ENCODE data around the gene ARFGAP1. TPM values are rescaled to one million over a fixed set of nuclear protein-coding genes. Genes with fewer than 3 reads are reported as not detected.

Gene ARFGAP1
- polyA plus RNA-seq, 2 of the 4 experiments (the other 2 are of a cell fraction) = 41.0 to 106 TPM

- TF ChIP-seq E2F6 (IDR thresholded peaks at IDR 0.05; ENCODE audit: borderline replicate concordance, low read depth) (no peak), TFCP2L1 (CRISPR knock-in tag; IDR thresholded peaks at IDR 0.05) (no peak)
Measured at GRCh38 chr20:63280371-63280770, 7.8 kb downstream of the ARFGAP1 start (continued).

- ATAC-seq = peak; percentile 46 to 83; a peak in 4 of 6 replicates
- 80% methylated on average over 16 of the region's 19 CpGs for WGBS (ENCODE audit: missing lambda C conversion rate)
- H3K9me3 ChIP-seq = no peaks in the 10 kb centered on the region
- TF ChIP-seq HDAC2 (IDR thresholded peaks at IDR 0.05) = no peak
- peak; percentile 36 for TF ChIP-seq CTCF (IDR thresholded peaks at IDR 0.05)
- TF ChIP-seq HOXB13 (CRISPR knock-in tag; IDR thresholded peaks at IDR 0.05; ENCODE audit: low read depth) = no peak
- peak; percentile 28; the same call in 1 of the 3 replicates for TF ChIP-seq SMC3 (IDR thresholded peaks at IDR 0.05)
- TF ChIP-seq MAZ (IDR thresholded peaks at IDR 0.05; ENCODE audit: borderline replicate concordance, low read depth, low read length) = no peak
- peak; percentile 30 to 51; a peak in 1 of 5 replicates for TF ChIP-seq RAD21 (conservative IDR thresholded peaks at IDR 0.05 in 1 of 2, IDR thresholded peaks at IDR 0.05 in 1 of 2)
- no peak for TF ChIP-seq RCOR1 (IDR thresholded peaks at IDR 0.05; ENCODE audit: low read depth, low read length)
- TF ChIP-seq TP53 (CRISPR knock-in tag; IDR thresholded peaks at IDR 0.05) = no peak
- TF ChIP-seq CBX2 (IDR thresholded peaks at IDR 0.05; ENCODE audit: borderline replicate concordance, low read depth) = no peak
- no peak for TF ChIP-seq BCL3 (IDR thresholded peaks at IDR 0.05)
- no peak for FAIRE-seq
- no peak overlapping the region for H3K4me3 ChIP-seq
- ChIA-PET CTCF (interaction anchor here (0.7 to 30.4 kb wide), 21 partner anchors 10 to 186 kb away, joined by 3 to 401 read pairs (median 5); partner anchors contain the start of genes BIRC7 and COL20A1), POLR2A (interaction anchor here (1.2 kb wide), 1 partner anchor 56 kb away, joined by 7 read pairs; no protein-coding TSS in a partner anchor)
- H3K4me1 ChIP-seq = no peaks in the 10 kb centered on the region
- H3K4me2 ChIP-seq = no peak overlapping the region
- H3K27ac ChIP-seq = no peak overlapping the region
- peak; percentile 48 to 49 for DNase-seq (ENCODE audit: low read depth in 1 of 2, low spot score in 1 of 2)
Measured at GRCh38 chr20:63280929-63281545, 8.4 kb downstream of the ARFGAP1 start.

- ChIA-PET POLR2A (no interaction called here), CTCF (interaction anchor here (0.8 to 30.4 kb wide), 18 partner anchors 9 to 185 kb away, joined by 3 to 401 read pairs (median 6); partner anchors contain the start of genes ARFGAP1 and COL20A1)
- 97% methylated on average over 26 of the region's 38 CpGs for WGBS (ENCODE audit: missing lambda C conversion rate)
- no peak for ATAC-seq
- no peak overlapping the region for H3K4me3 ChIP-seq
- no peaks in the 10 kb centered on the region for H3K9me3 ChIP-seq
- H3K4me1 ChIP-seq = no peaks in the 10 kb centered on the region
- no peak overlapping the region for H3K27ac ChIP-seq
- H3K4me2 ChIP-seq = no peak overlapping the region
- DNase-seq (ENCODE audit: low read depth in 1 of 2, low spot score in 1 of 2) = no peak
- FAIRE-seq = no peak
- TF ChIP-seq MAZ (IDR thresholded peaks at IDR 0.05; ENCODE audit: borderline replicate concordance, low read depth, low read length) = no peak
- TF ChIP-seq EP300 (IDR thresholded peaks at IDR 0.05) = no peak
- no peak for TF ChIP-seq EHF (CRISPR knock-in tag; IDR thresholded peaks at IDR 0.05)
- no peak for TF ChIP-seq CTCF (IDR thresholded peaks at IDR 0.05)
- no peak for TF ChIP-seq NPAS2 (CRISPR knock-in tag; IDR thresholded peaks at IDR 0.05; ENCODE audit: borderline replicate concordance)
- no peak for TF ChIP-seq USF2 (IDR thresholded peaks at IDR 0.05)
- TF ChIP-seq RARB (CRISPR knock-in tag; IDR thresholded peaks at IDR 0.05) = no peak
- TF ChIP-seq JUN (IDR thresholded peaks at IDR 0.05) = no peak
- TF ChIP-seq RNF2 (IDR thresholded peaks at IDR 0.05; ENCODE audit: borderline replicate concordance, low read depth) = no peak
- no peak for TF ChIP-seq HOXB13 (CRISPR knock-in tag; IDR thresholded peaks at IDR 0.05; ENCODE audit: low read depth)
- no peak for TF ChIP-seq HES2 (IDR thresholded peaks at IDR 0.05)
- no peak for TF ChIP-seq MAFK (IDR thresholded peaks at IDR 0.05; ENCODE audit: partially characterized antibody)
- TF ChIP-seq MAX (IDR thresholded peaks at IDR 0.05) = no peak
- no peak for TF ChIP-seq JUNB (IDR thresholded peaks at IDR 0.05)
- TF ChIP-seq POLR2AphosphoS2 (conservative IDR thresholded peaks at IDR 0.05; ENCODE audit: low read length) = no peak
- no peak for TF ChIP-seq ZNF302 (CRISPR knock-in tag; IDR thresholded peaks at IDR 0.05)
Measured at GRCh38 chr20:63281742-63282665, 9.4 kb downstream of the ARFGAP1 start.
